ENCODE results near the gene NFE2L3.
"Not testable (repeated sequence)": the region's sequence is repeated elsewhere in the genome, so short reads cannot be mapped to it uniquely, and the experiment has no call there.

NFE2L3 gene

GRCh38 chr7:26169271-26169670, 17.3 kb downstream of the NFE2L3 start:
- DNase-seq = no peak

- DNase-seq = no peak
Observed at GRCh38 chr7:26170663-26171062, 18.7 kb downstream of the NFE2L3 start.

GRCh38 chr7:26171601-26172000, 19.6 kb downstream of the NFE2L3 start:
- no peak for DNase-seq

- DNase-seq = no peak
Observed at GRCh38 chr7:26172048-26172447, 20.1 kb downstream of the NFE2L3 start.

- not testable (repeated sequence) for DNase-seq
Observed at GRCh38 chr7:26175903-26176302, 23.9 kb downstream of the NFE2L3 start.

GRCh38 chr7:26176696-26177095, 24.7 kb downstream of the NFE2L3 start:
- DNase-seq = not testable (repeated sequence)

- DNase-seq = not testable (repeated sequence)
Observed at GRCh38 chr7:26177269-26177668, 25.3 kb downstream of the NFE2L3 start.

GRCh38 chr7:26178272-26178960, 26.4 kb downstream of the NFE2L3 start:
- no peak for DNase-seq

GRCh38 chr7:26179422-26179821, 27.4 kb downstream of the NFE2L3 start:
- no peak for DNase-seq

GRCh38 chr7:26179826-26180497, 28.0 kb downstream of the NFE2L3 start:
- DNase-seq = no peak

- DNase-seq = no peak
Observed at GRCh38 chr7:26180792-26181198, 28.8 kb downstream of the NFE2L3 start.

- no peak for DNase-seq
Observed at GRCh38 chr7:26181474-26182227, 29.7 kb downstream of the NFE2L3 start.

GRCh38 chr7:26182283-26182682, 30.3 kb downstream of the NFE2L3 start:
- no peak for DNase-seq

GRCh38 chr7:26182706-26183105, 30.7 kb downstream of the NFE2L3 start:
- DNase-seq = no peak

- no peak for DNase-seq
Observed at GRCh38 chr7:26183545-26184280, 31.7 kb downstream of the NFE2L3 start.

- not testable (repeated sequence) for DNase-seq
Observed at GRCh38 chr7:26184281-26185101, 32.5 kb downstream of the NFE2L3 start.

- DNase-seq = no peak
Observed at GRCh38 chr7:26185131-26185843, 33.3 kb downstream of the NFE2L3 start.

- no peak for DNase-seq
Observed at GRCh38 chr7:26185844-26186180, 33.8 kb downstream of the NFE2L3 start.

- DNase-seq = no peak
Observed at GRCh38 chr7:26186364-26187311, 34.6 kb downstream of the NFE2L3 start.
